Liver (tissue), 9 donors: ENCODE results near the gene CGNL1. TPM values are rescaled to one million over a fixed set of nuclear protein-coding genes. Genes with fewer than 3 reads are reported as not detected.

ENCODE experiments used
- DNase-seq: peaks from one replicate; pipeline ENCODE4 v3.0.0-alpha.2; 2017; ENCODE audit warnings: low spot score
- H3K27ac ChIP-seq, 2 donors: one replicate each; pipeline ENCODE4 v1.7.0; 2013; ENCODE audit warnings: inconsistent platforms in 2 of 2, low read length in 2 of 2, control low read depth in 1 of 2, low read depth in 1 of 2, mild to moderate bottlenecking in 1 of 2
- H3K27me3 ChIP-seq, 4 donors: one replicate each; pipeline versions ENCODE4 v1.6.1 to v1.7.0; 2013; ENCODE audit warnings: low read length in 3 of 4, inconsistent platforms in 1 of 4, mild to moderate bottlenecking in 1 of 4, moderate library complexity in 1 of 4; ENCODE audit not compliant: control insufficient read depth in 4 of 4, insufficient read depth in 4 of 4
- H3K36me3 ChIP-seq, 4 donors: one replicate each; pipeline versions ENCODE4 v1.6.1 to v1.7.0; 2013; ENCODE audit warnings: low read length in 3 of 4, mild to moderate bottlenecking in 3 of 4, low read depth in 1 of 4, moderate library complexity in 1 of 4; ENCODE audit not compliant: control insufficient read depth in 4 of 4, insufficient read depth in 3 of 4
- H3K4me1 ChIP-seq, 4 donors: one replicate each; pipeline versions ENCODE4 v1.6.1 to v1.7.0; 2013; ENCODE audit warnings: low read length in 3 of 4, mild to moderate bottlenecking in 3 of 4, moderate library complexity in 1 of 4; ENCODE audit not compliant: control insufficient read depth in 4 of 4, insufficient read depth in 4 of 4
- H3K4me3 ChIP-seq, 3 donors: one replicate each; pipeline versions ENCODE4 v1.6.1 to v1.7.0; 2013; ENCODE audit warnings: low read length in 3 of 3, control low read depth in 1 of 3, low read depth in 1 of 3, mild to moderate bottlenecking in 1 of 3
- H3K9ac ChIP-seq, 2 donors: one replicate each; pipeline ENCODE4 v1.7.0; 2013; ENCODE audit warnings: low read length in 2 of 2, mild to moderate bottlenecking in 2 of 2, moderate library complexity in 2 of 2, control low read depth in 1 of 2, low read depth in 1 of 2
- H3K9me3 ChIP-seq, 4 donors: one replicate each; pipeline versions ENCODE4 v1.6.1 to v1.7.0; 2013; ENCODE audit warnings: low read length in 3 of 4; ENCODE audit not compliant: control insufficient read depth in 4 of 4
- EGR1 ChIP-seq, 2 donors: IDR thresholded peaks; 2 replicates each; pipeline ENCODE4 v1.6.1; 2016 to 2018; ENCODE audit warnings: antibody characterized with exemption in 2 of 2, low read depth in 2 of 2
- FOXA1 ChIP-seq: IDR thresholded peaks from 2 replicates; pipeline ENCODE4 v1.6.1; 2016; ENCODE audit warnings: antibody characterized with exemption
- GABPA ChIP-seq, 2 donors: IDR thresholded peaks in 1 of 2; conservative IDR thresholded peaks in 1 of 2; 2 replicates each; pipeline ENCODE4 v1.6.1; 2016; ENCODE audit warnings: antibody characterized with exemption in 2 of 2, mild to moderate bottlenecking in 1 of 2, moderate library complexity in 1 of 2
- HNF4G ChIP-seq: IDR thresholded peaks from 2 replicates; pipeline ENCODE4 v1.6.1; 2016; ENCODE audit warnings: antibody characterized with exemption
- NR2F2 ChIP-seq: IDR thresholded peaks from 2 replicates; pipeline ENCODE4 v1.6.1; 2016; ENCODE audit warnings: antibody characterized with exemption
- RAD21 ChIP-seq, 2 donors: IDR thresholded peaks; 2 replicates each; pipeline ENCODE4 v1.6.1; 2016; ENCODE audit warnings: antibody characterized with exemption in 2 of 2, mild to moderate bottlenecking in 2 of 2
- SP1 ChIP-seq: IDR thresholded peaks from 2 replicates; pipeline ENCODE4 v1.6.1; 2018; ENCODE audit warnings: antibody characterized with exemption, mild to moderate bottlenecking
- TAF1 ChIP-seq: conservative IDR thresholded peaks from 2 replicates; pipeline ENCODE4 v1.6.1; 2016; ENCODE audit warnings: antibody characterized with exemption, mild to moderate bottlenecking
- WGBS: extraction: QIAGEN DNeasy Blood & Tissue Kit; methylation state at CpG from one replicate; pipeline ENCODE4 v1.1.7; 2013; 5-methylcytosine and 5-hydroxymethylcytosine counted together
- polyA plus RNA-seq, 2 donors: library from polyadenylated mRNA; stranded (reverse) in 1 of 2; unstranded in 1 of 2; fragments of 200-250 nt in 1 of 2; fragments of >200 nt in 1 of 2; fragmentation: Nextera tagmentation in 1 of 2; extraction: Ambion mirVana in 1 of 2; gene quantifications; one replicate each; pipeline versions ENCODE4 v1.2.1 to v1.2.3, GENCODE V29; 2013 to 2015
- total RNA-seq, 2 donors: library from RNA; depleted of rRNA; stranded (reverse); fragments of >200 nt; gene quantifications; one replicate each; pipeline ENCODE4 v1.2.3, GENCODE V29; 2014
- TF ChIP-seq, protein P1 (sequence below): IDR thresholded peaks from 2 replicates; pipeline ENCODE4 v1.6.1; 2016; ENCODE audit warnings: antibody characterized with exemption, mild to moderate bottlenecking
- TF ChIP-seq, protein P2 (sequence below): IDR thresholded peaks from 2 replicates; pipeline ENCODE4 v1.6.1; 2016; ENCODE audit warnings: antibody characterized with exemption
- TF ChIP-seq, protein P3 (sequence below): IDR thresholded peaks from 2 replicates; pipeline ENCODE4 v1.6.1; 2016; ENCODE audit warnings: antibody characterized with exemption
- donor health status: healthy.
- donor health status: healthy.
- donor health status: healthy.
- donor health status: healthy.
- donor health status: healthy.

The CGNL1 gene
- total and polyA plus RNA-seq, 4 donors = 12.0 to 31.9 (median 16.1) TPM

DNA sequence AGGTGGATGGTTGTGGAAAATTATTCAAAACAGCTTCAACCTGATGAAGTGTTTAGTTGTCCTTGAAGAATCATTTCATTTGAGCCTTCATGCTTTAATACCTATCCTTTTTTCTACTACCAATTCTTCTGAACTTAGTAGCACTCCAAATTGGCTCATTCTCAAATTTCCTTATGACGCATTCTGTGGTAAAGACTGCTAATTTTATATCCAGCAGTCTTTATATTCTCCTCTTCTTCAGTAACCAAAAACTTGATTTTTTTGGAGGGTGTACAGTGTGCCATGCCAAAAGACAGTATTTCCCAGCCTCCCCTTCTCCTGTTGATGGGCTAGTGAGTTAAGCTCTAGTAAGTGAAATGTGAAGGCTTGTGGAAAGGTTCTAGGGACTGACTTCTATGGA is 25.2 kb downstream of the CGNL1 start:
- TF ChIP-seq HNF4G = no peak
- no peak for TF ChIP-seq EGR1 (IDR thresholded peaks at IDR 0.05; ENCODE audit: low read depth in 2 of 2)
- TF ChIP-seq RAD21 (IDR thresholded peaks at IDR 0.05) = no peak
- no peak for TF ChIP-seq GABPA (IDR thresholded peaks at IDR 0.05 in 1 of 2, conservative IDR thresholded peaks at IDR 0.05 in 1 of 2)
- TF ChIP-seq, protein P1, sequence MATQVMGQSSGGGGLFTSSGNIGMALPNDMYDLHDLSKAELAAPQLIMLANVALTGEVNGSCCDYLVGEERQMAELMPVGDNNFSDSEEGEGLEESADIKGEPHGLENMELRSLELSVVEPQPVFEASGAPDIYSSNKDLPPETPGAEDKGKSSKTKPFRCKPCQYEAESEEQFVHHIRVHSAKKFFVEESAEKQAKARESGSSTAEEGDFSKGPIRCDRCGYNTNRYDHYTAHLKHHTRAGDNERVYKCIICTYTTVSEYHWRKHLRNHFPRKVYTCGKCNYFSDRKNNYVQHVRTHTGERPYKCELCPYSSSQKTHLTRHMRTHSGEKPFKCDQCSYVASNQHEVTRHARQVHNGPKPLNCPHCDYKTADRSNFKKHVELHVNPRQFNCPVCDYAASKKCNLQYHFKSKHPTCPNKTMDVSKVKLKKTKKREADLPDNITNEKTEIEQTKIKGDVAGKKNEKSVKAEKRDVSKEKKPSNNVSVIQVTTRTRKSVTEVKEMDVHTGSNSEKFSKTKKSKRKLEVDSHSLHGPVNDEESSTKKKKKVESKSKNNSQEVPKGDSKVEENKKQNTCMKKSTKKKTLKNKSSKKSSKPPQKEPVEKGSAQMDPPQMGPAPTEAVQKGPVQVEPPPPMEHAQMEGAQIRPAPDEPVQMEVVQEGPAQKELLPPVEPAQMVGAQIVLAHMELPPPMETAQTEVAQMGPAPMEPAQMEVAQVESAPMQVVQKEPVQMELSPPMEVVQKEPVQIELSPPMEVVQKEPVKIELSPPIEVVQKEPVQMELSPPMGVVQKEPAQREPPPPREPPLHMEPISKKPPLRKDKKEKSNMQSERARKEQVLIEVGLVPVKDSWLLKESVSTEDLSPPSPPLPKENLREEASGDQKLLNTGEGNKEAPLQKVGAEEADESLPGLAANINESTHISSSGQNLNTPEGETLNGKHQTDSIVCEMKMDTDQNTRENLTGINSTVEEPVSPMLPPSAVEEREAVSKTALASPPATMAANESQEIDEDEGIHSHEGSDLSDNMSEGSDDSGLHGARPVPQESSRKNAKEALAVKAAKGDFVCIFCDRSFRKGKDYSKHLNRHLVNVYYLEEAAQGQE = no peak
- TF ChIP-seq, protein P2, sequence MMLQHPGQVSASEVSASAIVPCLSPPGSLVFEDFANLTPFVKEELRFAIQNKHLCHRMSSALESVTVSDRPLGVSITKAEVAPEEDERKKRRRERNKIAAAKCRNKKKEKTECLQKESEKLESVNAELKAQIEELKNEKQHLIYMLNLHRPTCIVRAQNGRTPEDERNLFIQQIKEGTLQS = no peak
- TF ChIP-seq, protein P3, sequence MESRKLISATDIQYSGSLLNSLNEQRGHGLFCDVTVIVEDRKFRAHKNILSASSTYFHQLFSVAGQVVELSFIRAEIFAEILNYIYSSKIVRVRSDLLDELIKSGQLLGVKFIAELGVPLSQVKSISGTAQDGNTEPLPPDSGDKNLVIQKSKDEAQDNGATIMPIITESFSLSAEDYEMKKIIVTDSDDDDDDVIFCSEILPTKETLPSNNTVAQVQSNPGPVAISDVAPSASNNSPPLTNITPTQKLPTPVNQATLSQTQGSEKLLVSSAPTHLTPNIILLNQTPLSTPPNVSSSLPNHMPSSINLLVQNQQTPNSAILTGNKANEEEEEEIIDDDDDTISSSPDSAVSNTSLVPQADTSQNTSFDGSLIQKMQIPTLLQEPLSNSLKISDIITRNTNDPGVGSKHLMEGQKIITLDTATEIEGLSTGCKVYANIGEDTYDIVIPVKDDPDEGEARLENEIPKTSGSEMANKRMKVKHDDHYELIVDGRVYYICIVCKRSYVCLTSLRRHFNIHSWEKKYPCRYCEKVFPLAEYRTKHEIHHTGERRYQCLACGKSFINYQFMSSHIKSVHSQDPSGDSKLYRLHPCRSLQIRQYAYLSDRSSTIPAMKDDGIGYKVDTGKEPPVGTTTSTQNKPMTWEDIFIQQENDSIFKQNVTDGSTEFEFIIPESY = no peak
- TF ChIP-seq NR2F2 = no peak
- TF ChIP-seq FOXA1 = no peak
- TF ChIP-seq TAF1 = no peak
- Histone ChIP-seq H3K4me1 (peaks cover 3 to 15% (median 11%) of the 10 kb centered on the region in 4 donors), H3K36me3 (peaks cover 0 to 5% (median under 1%) of the 10 kb centered on the region in 4 donors), H3K9ac (no peak overlapping the region), H3K27ac (no peak overlapping the region), H3K9me3 (no peaks in the 10 kb centered on the region), H3K27me3 (no peaks in the 10 kb centered on the region), H3K4me3 (no peak overlapping the region)
- DNase-seq = no peak
- WGBS = 97% methylated on average over 1 of the region's 1 CpG

DNA sequence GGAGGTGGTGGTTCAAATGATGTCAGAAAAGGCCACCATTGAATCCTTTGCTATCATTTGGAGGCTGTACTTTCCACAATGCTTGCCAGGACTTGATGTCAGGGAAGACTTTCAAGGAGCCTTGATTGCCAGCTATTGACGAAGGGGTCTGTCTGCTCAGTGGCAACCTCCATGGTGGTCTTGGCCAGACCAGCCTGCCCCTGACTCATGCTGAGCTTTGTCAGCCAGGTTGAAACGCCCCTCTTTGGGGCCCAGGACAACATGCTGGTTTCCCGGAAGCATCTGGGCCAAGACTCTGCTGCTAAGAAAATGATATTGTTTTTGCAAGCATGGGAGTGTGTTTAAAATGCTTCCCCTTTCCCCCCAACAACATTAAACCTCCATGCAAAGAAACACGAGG is 26.7 kb downstream of the CGNL1 start:
- Histone ChIP-seq H3K27ac (no peak overlapping the region), H3K4me3 (no peak overlapping the region), H3K9me3 (no peaks in the 10 kb centered on the region), H3K27me3 (no peaks in the 10 kb centered on the region), H3K36me3 (peaks cover 0 to 5% (median under 1%) of the 10 kb centered on the region in 4 donors), H3K4me1 (peaks cover 3 to 19% (median 12%) of the 10 kb centered on the region in 4 donors), H3K9ac (no peak overlapping the region)
- TF ChIP-seq NR2F2 = no peak
- TF ChIP-seq SP1 = no peak
- TF ChIP-seq HNF4G = no peak
- TF ChIP-seq EGR1 (IDR thresholded peaks at IDR 0.05; ENCODE audit: low read depth in 2 of 2) = no peak
- DNase-seq = no peak
- WGBS = 68% methylated on average over 4 of the region's 4 CpGs
